ENCODE data around the gene DPH1.

DPH1 gene

DNA sequence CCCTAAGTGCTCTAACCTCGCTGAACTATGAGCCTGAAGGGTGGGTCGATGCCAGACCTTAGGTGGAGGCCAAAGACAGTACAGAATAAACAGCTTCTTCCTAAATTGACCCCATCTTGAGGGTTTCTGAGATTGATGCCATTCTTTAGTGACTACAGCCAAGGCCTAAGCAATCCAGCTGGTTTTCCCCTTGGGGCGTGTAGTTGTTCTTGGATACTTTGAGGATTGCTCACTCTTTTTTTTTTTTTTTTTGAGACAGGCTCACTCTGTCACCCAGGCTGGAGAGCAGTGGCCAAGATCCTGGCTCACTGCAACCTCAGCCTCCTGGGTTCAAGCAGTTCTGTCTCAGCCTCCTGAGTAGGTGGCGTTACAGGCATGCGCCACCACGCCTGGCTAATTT lies 13.8 kb downstream of the DPH1 start:
- TF ChIP-seq Cebpa-rat (IDR thresholded peaks at IDR 0.05): no peak
- Histone ChIP-seq H3K4me1 (peaks cover 32% of the 10 kb centered on the region), H3K27ac (no peak overlapping the region), H4K20me1 (peaks cover 15% of the 10 kb centered on the region; the same call in 1 of the 2 replicates), H3K27me3 (peaks cover 3% of the 10 kb centered on the region; the same call in 1 of the 2 replicates), H3K4me2 (no peak overlapping the region), H3K9ac (0 out of 2 replicates have a peak overlapping the region, but pooled peaks have one; percentile 4), H3K4me3 (no peak overlapping the region), H3K36me3 (peaks cover 35% of the 10 kb centered on the region), H3K9me3 (no peaks in the 10 kb centered on the region)

DNA sequence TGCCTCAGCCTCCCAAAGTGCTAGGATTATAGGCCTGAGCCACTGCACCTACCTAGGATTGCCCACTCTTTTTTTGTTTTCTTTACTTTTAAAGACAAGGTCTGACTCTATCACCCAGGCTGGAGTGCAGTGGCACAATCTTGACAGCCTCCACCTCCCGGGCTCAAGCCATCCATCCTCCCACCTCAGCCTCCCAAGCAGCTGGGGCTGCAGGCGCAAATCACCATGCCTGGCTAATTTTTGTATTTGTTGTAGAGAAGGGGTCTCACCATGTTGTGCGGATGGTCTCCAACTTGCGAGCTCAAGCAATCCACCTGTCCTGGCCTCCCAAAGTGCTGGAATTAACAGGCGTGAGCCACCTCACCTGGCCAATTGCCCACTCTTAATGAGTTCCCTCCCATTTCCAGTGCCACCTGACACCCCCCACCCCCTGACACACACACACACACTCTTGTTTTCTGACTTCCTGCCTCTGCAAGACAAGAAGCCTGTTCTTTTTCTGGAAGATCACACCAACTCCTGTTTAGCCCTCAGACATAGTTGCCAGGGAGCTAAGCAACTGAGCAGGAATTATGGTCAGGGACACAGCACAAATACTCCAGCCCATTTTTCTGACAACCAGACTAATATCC lies 14.4 kb downstream of the DPH1 start:
- peaks cover 32% of the 10 kb centered on the region for H3K36me3 ChIP-seq
- no peaks in the 10 kb centered on the region for H3K9me3 ChIP-seq
- H3K27me3 ChIP-seq: peaks cover 9% of the 10 kb centered on the region
- peaks cover 15% of the 10 kb centered on the region; the same call in 1 of the 2 replicates for H4K20me1 ChIP-seq
- H3K4me2 ChIP-seq: no peak overlapping the region
- no peak for TF ChIP-seq Cebpa-rat (IDR thresholded peaks at IDR 0.05)
- H3K27ac ChIP-seq: no peak overlapping the region
- H3K4me1 ChIP-seq: peaks cover 37% of the 10 kb centered on the region
- H3K4me3 ChIP-seq: no peak overlapping the region
- 0 out of 2 replicates have a peak overlapping the region, but pooled peaks have one; percentile 4 for H3K9ac ChIP-seq

DNA sequence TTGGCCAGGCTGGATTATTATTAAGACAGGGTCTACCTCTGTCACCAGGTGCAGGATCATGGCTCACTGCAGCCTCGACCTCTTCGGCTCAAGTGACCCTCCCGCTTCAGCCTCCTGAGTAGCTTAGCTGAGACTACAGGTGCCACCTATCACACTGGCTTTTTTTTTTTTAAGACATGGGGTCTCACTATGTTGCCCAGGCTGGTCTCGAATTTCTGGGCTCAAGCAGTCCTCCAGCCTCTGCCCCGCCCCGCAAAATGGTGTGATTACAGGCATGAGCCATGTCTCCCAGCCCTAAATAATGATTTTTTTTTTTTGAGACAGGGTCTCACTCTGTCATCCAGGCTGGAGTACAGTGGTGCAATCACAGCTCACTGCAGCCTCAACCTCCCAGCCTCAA lies 17.6 kb downstream of the DPH1 start:
- Histone ChIP-seq H3K27ac (no peak overlapping the region), H4K20me1 (peaks cover 23% of the 10 kb centered on the region), H3K27me3 (peaks cover 35% of the 10 kb centered on the region), H3K36me3 (peaks cover 16% of the 10 kb centered on the region), H3K4me3 (no peak overlapping the region), H3K4me2 (no peak overlapping the region), H3K9me3 (no peaks in the 10 kb centered on the region), H3K9ac (no peak overlapping the region), H3K4me1 (peaks cover 40% of the 10 kb centered on the region)
- TF ChIP-seq Cebpa-rat (IDR thresholded peaks at IDR 0.05): no peak

DNA sequence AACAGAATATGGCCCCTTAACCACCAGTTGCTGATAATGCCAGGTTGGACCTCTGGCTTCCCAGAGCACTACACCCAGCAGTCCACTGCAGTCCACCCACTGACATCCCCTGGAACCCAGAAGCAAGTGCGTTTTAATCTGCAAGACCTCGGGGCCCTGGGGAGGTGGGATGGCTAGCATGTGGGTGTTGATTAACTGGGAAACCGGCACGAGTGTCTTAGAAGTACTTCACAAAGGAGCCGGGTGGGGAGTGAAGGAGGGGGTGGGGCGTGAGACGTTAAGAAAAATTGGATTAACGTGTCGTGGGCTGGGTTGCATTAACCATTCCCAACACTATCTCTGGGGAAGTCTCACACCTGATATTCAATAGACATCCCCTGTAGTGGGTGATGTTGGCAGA lies 18.9 kb downstream of the DPH1 start:
- Histone ChIP-seq H3K27me3 (peaks cover 46% of the 10 kb centered on the region), H3K9ac (0 out of 2 replicates have a peak overlapping the region, but pooled peaks have one; percentile 67)

DNA sequence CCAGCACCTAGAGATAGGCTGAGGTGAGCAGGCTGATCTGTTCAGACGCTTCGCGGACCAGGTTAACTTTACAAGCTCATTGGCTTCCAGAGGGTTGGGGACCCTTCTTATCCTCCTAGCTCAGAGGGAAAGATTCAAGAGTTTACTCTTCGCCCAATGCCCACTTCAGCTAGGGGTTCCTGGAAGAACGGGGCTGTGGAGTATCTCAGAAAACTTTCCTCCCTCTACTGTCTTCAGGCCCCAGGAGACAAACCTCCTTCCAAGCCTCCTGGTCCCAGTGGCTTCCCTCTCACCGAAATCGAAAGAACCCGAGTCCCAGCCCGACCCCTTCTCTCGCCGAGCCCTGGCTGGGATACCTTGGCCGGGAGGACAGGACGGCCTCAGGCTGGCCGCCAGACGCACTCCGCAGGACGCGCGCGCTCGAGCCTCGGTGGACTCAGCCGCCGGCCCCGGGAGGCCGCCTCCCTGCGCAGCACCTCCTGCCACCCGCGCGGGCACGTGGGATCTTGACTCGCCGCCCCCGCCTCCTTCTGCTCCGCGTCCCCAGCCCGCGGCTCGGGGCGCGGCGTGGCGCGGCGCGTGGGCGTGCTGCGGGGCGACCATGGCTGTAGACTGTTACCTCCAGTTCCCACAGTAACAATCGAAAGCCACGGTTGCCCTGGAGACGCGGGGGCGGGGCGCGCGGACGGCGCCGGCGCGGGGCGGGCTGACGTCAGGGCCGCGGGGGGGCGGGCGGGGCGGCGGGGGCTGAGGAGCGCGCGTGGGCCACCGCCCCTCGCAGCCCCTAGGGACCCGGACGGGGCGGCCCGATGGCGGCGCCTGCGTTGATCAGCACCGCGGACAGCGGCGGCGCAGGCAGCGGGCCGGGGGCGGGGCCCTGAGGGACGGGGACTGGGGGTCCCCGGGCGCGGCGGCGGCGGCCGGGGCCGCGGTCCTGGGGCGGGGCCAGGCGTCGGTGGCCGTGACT lies 19.7 kb downstream of the DPH1 start:
- no peak for TF ChIP-seq Cebpa-rat (IDR thresholded peaks at IDR 0.05)
- Histone ChIP-seq H3K27ac (no peak overlapping the region), H3K9me3 (no peaks in the 10 kb centered on the region), H3K27me3 (peaks cover 54% of the 10 kb centered on the region), H4K20me1 (peaks cover 31% of the 10 kb centered on the region), H3K9ac (peak overlapping the region; percentile 67), H3K4me1 (peaks cover 39% of the 10 kb centered on the region), H3K36me3 (no peaks in the 10 kb centered on the region), H3K4me2 (peak overlapping the region; percentile 98), H3K4me3 (peak overlapping the region; percentile 77)

More for the DNA sequence above, 18.9 kb downstream of the DPH1 start:
- Histone ChIP-seq H4K20me1 (peaks cover 28% of the 10 kb centered on the region), H3K4me3 (no peak overlapping the region), H3K4me1 (peaks cover 35% of the 10 kb centered on the region), H3K27ac (no peak overlapping the region), H3K4me2 (peak overlapping the region; percentile 98), H3K9me3 (no peaks in the 10 kb centered on the region), H3K36me3 (peaks cover 5% of the 10 kb centered on the region; the same call in 1 of the 2 replicates)
- TF ChIP-seq Cebpa-rat (IDR thresholded peaks at IDR 0.05): no peak

DNA sequence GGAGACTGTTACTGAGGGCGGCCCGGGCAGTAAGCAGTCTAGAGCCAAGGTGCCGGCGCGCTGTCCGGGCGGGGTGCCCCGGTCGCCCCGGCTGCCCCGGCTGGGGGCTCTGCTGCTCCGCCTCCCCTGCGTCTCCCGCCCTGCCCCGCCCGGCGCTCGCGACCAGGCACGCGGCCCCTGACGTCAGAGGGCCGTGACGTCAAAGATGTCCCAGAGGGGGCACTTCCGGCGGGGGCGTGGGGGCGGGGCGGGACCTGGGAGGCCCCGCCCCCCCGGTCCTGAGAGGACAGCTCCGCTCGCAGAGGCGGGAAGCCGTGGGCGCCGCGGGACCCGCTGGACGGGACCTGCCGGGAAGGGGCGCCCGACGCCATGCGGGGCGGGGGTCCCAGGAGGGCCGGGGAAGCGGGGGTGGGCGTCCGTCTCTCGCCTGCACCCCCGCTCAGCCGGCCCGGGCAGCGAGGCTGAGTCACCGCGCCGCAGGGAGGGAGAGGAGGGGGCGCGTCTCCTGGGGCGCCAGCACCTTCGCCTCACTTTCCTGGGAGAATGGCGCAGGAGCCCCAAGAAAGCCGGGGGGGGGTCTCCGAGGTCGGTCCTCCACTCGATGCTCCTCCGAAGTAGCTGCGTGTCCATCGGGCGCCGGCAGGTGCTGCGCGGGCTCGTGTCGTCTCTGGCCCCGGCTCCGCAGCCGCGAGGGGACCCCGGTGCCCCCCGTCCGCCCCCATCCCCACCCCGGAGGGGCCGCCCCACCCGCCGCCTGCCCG lies 20.5 kb downstream of the DPH1 start:
- H3K4me3 ChIP-seq: peak overlapping the region; percentile 77
- H3K27me3 ChIP-seq: peaks cover 63% of the 10 kb centered on the region
- no peaks in the 10 kb centered on the region for H3K9me3 ChIP-seq
- H4K20me1 ChIP-seq: peaks cover 39% of the 10 kb centered on the region
- H3K36me3 ChIP-seq: no peaks in the 10 kb centered on the region
- no peak overlapping the region for H3K9ac ChIP-seq
- TF ChIP-seq Cebpa-rat (IDR thresholded peaks at IDR 0.05): no peak
- H3K4me1 ChIP-seq: peaks cover 40% of the 10 kb centered on the region
- H3K4me2 ChIP-seq: peak overlapping the region; percentile 95
- H3K27ac ChIP-seq: no peak overlapping the region

DNA sequence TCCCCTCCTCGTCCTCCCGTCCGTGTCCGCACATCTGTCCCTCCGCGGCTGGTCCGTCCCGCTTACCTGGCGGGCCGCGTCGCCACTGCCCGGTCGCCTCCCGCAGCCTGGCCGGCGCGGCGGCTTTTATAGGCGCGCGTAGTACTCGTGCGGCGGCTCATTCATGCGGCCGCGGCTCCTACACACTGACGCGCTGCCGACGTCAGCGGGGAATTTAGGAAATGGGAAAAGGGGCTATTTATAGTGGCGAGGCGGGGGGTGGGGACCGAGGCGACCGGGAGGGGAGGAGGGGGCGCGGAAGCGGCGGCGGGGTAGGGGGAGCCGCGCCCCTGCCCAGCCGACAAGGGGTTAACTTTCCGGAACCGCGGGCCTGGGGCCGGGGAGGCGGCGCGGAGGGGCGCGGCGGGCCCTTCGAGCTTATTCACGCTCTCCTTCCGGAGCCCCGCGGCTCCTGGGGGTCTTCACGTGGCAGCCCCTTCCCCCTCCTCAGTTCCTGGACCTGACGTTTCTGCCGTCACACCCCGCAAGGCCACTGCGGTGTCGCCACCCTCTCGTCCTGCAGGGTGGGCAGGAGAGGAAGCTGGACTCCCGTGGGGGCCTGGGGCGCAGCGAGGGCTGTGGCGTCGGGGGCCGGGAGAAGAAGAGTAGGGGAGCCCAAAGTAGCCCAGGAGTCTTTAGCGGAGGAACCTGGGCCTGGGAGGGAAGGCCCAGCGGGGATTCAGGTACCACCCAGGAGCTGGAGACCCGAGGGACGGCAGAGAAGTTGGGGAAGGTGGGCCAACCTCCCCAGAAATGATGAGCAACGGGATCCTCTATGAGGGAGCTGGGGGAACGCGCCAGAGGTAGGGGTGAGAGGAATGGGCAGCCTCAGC lies 21.3 kb downstream of the DPH1 start:
- Histone ChIP-seq H3K4me1 (peaks cover 44% of the 10 kb centered on the region), H3K4me3 (peak overlapping the region; percentile 77), H3K27ac (no peak overlapping the region), H3K27me3 (peaks cover 71% of the 10 kb centered on the region), H3K9me3 (no peaks in the 10 kb centered on the region), H3K4me2 (peak overlapping the region; percentile 95), H3K36me3 (no peaks in the 10 kb centered on the region), H4K20me1 (peaks cover 45% of the 10 kb centered on the region), H3K9ac (no peak overlapping the region)
- no peak for TF ChIP-seq Cebpa-rat (IDR thresholded peaks at IDR 0.05)

DNA sequence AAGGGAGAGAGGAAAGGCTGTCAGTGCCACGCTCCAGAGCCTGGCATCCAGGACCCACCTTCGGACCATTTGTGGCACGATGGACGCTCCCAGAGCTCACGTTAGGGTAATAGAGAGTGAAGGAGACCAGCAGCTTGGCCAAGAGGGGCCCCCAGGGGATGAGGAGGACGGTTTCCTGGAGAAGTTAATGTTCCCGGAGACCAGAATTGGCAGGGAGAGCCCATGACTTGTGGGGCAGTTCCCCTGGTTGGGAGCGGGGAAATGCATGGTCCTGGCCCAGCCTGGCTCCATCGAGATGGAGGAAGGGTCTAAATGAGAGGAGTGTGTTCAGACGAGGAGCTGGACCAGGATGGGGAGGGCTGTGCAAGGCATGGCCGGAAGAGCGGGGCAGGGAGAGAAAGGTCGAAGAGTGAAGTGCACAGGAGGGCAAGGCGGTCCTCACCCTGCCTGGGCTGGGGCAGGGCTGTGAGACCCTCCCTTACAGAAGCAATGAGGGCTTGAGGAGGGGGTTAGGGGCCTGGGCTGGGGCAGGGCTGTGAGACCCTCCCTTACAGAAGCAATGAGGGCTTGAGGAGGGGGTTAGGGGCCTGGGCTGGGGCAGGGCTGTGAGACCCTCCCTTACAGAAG lies 22.1 kb downstream of the DPH1 start:
- Histone ChIP-seq H3K4me3 (peak overlapping the region; percentile 77), H3K9me3 (no peaks in the 10 kb centered on the region), H3K4me2 (peak overlapping the region; percentile 95; the same call in 1 of the 2 replicates), H3K4me1 (peaks cover 52% of the 10 kb centered on the region), H4K20me1 (peaks cover 53% of the 10 kb centered on the region), H3K27me3 (peaks cover 78% of the 10 kb centered on the region), H3K27ac (no peak overlapping the region), H3K36me3 (no peaks in the 10 kb centered on the region), H3K9ac (no peak overlapping the region)
- no peak for TF ChIP-seq Cebpa-rat (IDR thresholded peaks at IDR 0.05)

Data from BLaER1 (cell line).